GM12878 (cell line): ENCODE measurements around the gene LRBA. TPM values are rescaled to one million over a fixed set of nuclear protein-coding genes. Genes with fewer than 3 reads are reported as not detected.
A peak's percentile ranks its signal among the peaks of the same experiment; 100 is the strongest.

ENCODE experiments used
- ATAC-seq: fragments of 200-7000 bp; cut with Tn5 transposase; 3 replicates; pipeline ENCODE4 v1.9.1; 2020; ENCODE audit warnings: mild to moderate bottlenecking, moderate library complexity
- BruUV-seq: library from RNA; stranded (reverse); fragments of 400-500 nt; replicated peaks from 2 replicates; lab custom pipeline; 2021; lab: Mats Ljungman, UMichigan
- CTCF ChIA-PET: fragments of 300-600 bp; sonication (Branson Sonifier 250); formaldehyde crosslinking; extraction: SDS; loops from one replicate; lab custom pipeline; 2021; ENCODE audit warnings: inconsistent platforms; lab: Yijun Ruan, JAX
- POLR2A ChIA-PET: fragments of 350-600 bp; formaldehyde crosslinking; extraction: SDS; loops from one replicate; lab custom pipeline; 2021; ENCODE audit warnings: inconsistent platforms; lab: Charles Lee
- RAD21 ChIA-PET: fragments of 300-600 bp; sonication (Branson Sonifier 250); formaldehyde crosslinking; loops from one replicate; lab custom pipeline; 2023; ENCODE audit warnings: antibody characterized with exemption; ENCODE audit not compliant: unreplicated experiment; lab: Charles Lee
- SMC1A ChIA-PET: fragments of 300-600 bp; sonication (Branson Sonifier 250); formaldehyde crosslinking; loops from one replicate; lab custom pipeline; 2023; ENCODE audit not compliant: unreplicated experiment, uncharacterized antibody; lab: Charles Lee
- DNase-seq: peaks from one replicate; pipeline ENCODE4 v3.0.0-alpha.2; 2011; ENCODE audit warnings: low read depth, low spot score
- FAIRE-seq: peaks from 3 replicates; lab custom pipeline; 2011; peaks lifted over from hg19 to GRCh38; lab: Jason Lieb, UNC
- H2AFZ ChIP-seq: 2 replicates; pipeline ENCODE4 v1.6.0; 2011; ENCODE audit warnings: low read depth, low read length, control low read depth; ENCODE audit not compliant: control insufficient read depth
- H3K27ac ChIP-seq: 2 replicates; pipeline ENCODE4 v1.5.1; 2011; ENCODE audit warnings: control low read depth; ENCODE audit not compliant: control insufficient read depth, insufficient read depth
- H3K27me3 ChIP-seq, 2 experiments: replicated peaks in 1 of 2; 2 replicates each; pipeline versions ENCODE4 v1.6.0 to v1.6.1; 2011; ENCODE audit warnings: low read length in 1 of 2; ENCODE audit not compliant: control insufficient read depth in 2 of 2, insufficient read depth in 2 of 2
- H3K36me3 ChIP-seq, 2 experiments: 2 replicates each; pipeline ENCODE4 v1.5.1; 2011; ENCODE audit warnings: low read length in 1 of 2; ENCODE audit not compliant: control insufficient read depth in 2 of 2, insufficient read depth in 2 of 2
- H3K4me1 ChIP-seq: 2 replicates; pipeline ENCODE4 v1.6.1; 2011; ENCODE audit warnings: mild to moderate bottlenecking, low read length, moderate library complexity, mixed read lengths; ENCODE audit not compliant: control insufficient read depth, insufficient read depth
- H3K4me2 ChIP-seq: 2 replicates; pipeline ENCODE4 v1.6.0; 2011; ENCODE audit warnings: control low read depth; ENCODE audit not compliant: control insufficient read depth, insufficient read depth
- H3K4me3 ChIP-seq: fragments of 200-600 bp; sonication (generic); 2 replicates; pipeline ENCODE4 v1.5.1; 2016
- H3K79me2 ChIP-seq: 2 replicates; pipeline ENCODE4 v1.6.0; 2011; ENCODE audit warnings: low read length; ENCODE audit not compliant: control insufficient read depth, insufficient read depth
- H3K9ac ChIP-seq: 2 replicates; pipeline ENCODE4 v1.8.0; 2011; ENCODE audit warnings: low read length, control low read depth, mixed read lengths; ENCODE audit not compliant: control insufficient read depth, insufficient read depth
- H3K9me3 ChIP-seq: replicated peaks from 3 replicates; pipeline ENCODE4 v1.5.1; 2011; ENCODE audit warnings: mild to moderate bottlenecking, low read length; ENCODE audit not compliant: control insufficient read depth, insufficient read depth
- H4K20me1 ChIP-seq: 2 replicates; pipeline ENCODE4 v1.6.0; 2011; ENCODE audit not compliant: control insufficient read depth, insufficient read depth
- CHD2 ChIP-seq: IDR thresholded peaks from 2 replicates; pipeline ENCODE4 v1.6.1; 2011; ENCODE audit warnings: low read depth, low read length, improper control_type of control experiment, borderline replicate concordance
- CHD4 ChIP-seq: fragments of 200-600 bp; sonication (generic); IDR thresholded peaks from 2 replicates; pipeline ENCODE4 v1.6.1; 2016; ENCODE audit warnings: mild to moderate bottlenecking
- SMARCA5 ChIP-seq: fragments of 450-650 bp; IDR thresholded peaks from 2 replicates; pipeline ENCODE4 v1.6.1; 2017; ENCODE audit warnings: mild to moderate bottlenecking
- SPI1 ChIP-seq: IDR thresholded peaks from 2 replicates; pipeline ENCODE4 v1.6.1; 2011; ENCODE audit warnings: low read depth, mild to moderate bottlenecking, low read length, moderate library complexity, borderline replicate concordance; ENCODE audit not compliant: insufficient read depth
- WGBS: methylation state at CpG from one replicate; pipeline ENCODE4 v1.1.6; 2016; ENCODE audit warnings: low lambda C conversion rate; ENCODE audit not compliant: insufficient replicate concordance, insufficient coverage; ENCODE audit errors: missing lambda C conversion rate; 5-methylcytosine and 5-hydroxymethylcytosine counted together
- in situ Hi-C: fragments of 300-500 bp; cut with MboI; formaldehyde crosslinking; loops from 9 replicates; pipeline ENCODE4 v1.14.3; 2018; ENCODE audit warnings: mixed read lengths
- intact Hi-C: fragments of 100-400 bp; cut with micrococcal nuclease; formaldehyde crosslinking; loops from one replicate; pipeline ENCODE4 v1.14.2; 2022; ENCODE audit not compliant: unreplicated experiment
- polyA plus RNA-seq, 11 experiments: library from polyadenylated mRNA; depleted of rRNA in 4 of 11; unstranded in 6 of 11; stranded (reverse) in 5 of 11; fragments of >200 nt; fragmentation: Nextera tagmentation in 4 of 11; fragmentation: Illumina TruSeq in 1 of 11; extraction: Ambion mirVana in 4 of 11; extraction: Trizol in 1 of 11; gene quantifications; 1 replicate in 1 of 11; 2 replicates in 10 of 11; pipeline versions ENCODE4 v1.2.1 to v1.2.3, GENCODE V29; 2011 to 2016; ENCODE audit warnings: inconsistent platforms in 2 of 11, missing spikeins in 2 of 11, low read depth in 1 of 11
- total RNA-seq, 4 experiments: library from RNA; depleted of rRNA in 3 of 4; stranded (reverse); fragments of >200 nt in 3 of 4; fragmentation: Illumina TruSeq in 1 of 4; extraction: Trizol in 1 of 4; gene quantifications; 2 replicates each; pipeline versions ENCODE4 v1.2.1 to v1.2.3, GENCODE V29; 2013 to 2021
- TF ChIP-seq, protein P1 (sequence below): fragments of 450-650 bp; IDR thresholded peaks from 2 replicates; pipeline ENCODE4 v1.6.1; 2017; ENCODE audit warnings: borderline replicate concordance
- TF ChIP-seq, protein P2 (sequence below): fragments of 450-650 bp; IDR thresholded peaks from 2 replicates; pipeline ENCODE4 v1.6.1; 2016; ENCODE audit warnings: mild to moderate bottlenecking
- TF ChIP-seq, protein P3 (sequence below): fragments of 450-650 bp; IDR thresholded peaks from 2 replicates; pipeline ENCODE4 v1.6.1; 2017; ENCODE audit warnings: mild to moderate bottlenecking, moderate library complexity
- TF ChIP-seq, protein P4 (sequence below): fragments of 450-650 bp; IDR thresholded peaks from 2 replicates; pipeline ENCODE4 v1.6.1; 2017; ENCODE audit warnings: mild to moderate bottlenecking, moderate library complexity

The LRBA gene
- total and polyA plus RNA-seq, 10 of the 15 experiments (the other 5 are each of a cell fraction or from before 2014, with no cell fraction given) = 20.3 to 93.4 (median 55.0) TPM

DNA sequence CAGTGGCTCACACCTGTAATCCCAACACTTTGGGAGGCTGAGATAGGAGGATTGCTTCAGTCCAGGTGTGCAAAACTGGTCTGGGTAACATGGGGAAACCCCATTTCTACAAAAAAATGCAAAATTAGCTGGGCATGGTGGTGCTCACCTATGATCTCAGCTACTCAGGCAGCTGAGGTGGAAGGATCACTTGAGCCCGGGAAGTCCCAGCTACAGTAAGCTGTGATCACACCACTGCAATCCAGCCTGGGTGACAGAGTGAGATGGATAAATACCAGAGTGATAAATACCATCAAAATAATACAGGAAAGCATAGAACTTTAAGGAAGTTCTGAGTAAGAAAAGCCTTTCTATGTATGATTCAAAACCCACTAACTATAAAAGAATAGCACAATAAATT, 52.8 kb downstream of the LRBA start (continued):
- TF ChIP-seq, protein P1, sequence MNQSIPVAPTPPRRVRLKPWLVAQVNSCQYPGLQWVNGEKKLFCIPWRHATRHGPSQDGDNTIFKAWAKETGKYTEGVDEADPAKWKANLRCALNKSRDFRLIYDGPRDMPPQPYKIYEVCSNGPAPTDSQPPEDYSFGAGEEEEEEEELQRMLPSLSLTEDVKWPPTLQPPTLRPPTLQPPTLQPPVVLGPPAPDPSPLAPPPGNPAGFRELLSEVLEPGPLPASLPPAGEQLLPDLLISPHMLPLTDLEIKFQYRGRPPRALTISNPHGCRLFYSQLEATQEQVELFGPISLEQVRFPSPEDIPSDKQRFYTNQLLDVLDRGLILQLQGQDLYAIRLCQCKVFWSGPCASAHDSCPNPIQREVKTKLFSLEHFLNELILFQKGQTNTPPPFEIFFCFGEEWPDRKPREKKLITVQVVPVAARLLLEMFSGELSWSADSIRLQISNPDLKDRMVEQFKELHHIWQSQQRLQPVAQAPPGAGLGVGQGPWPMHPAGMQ = no peak
- TF ChIP-seq CHD4 (no peak), SPI1 (no peak)
- TF ChIP-seq, all 136 proteins: peak for 11

DNA sequence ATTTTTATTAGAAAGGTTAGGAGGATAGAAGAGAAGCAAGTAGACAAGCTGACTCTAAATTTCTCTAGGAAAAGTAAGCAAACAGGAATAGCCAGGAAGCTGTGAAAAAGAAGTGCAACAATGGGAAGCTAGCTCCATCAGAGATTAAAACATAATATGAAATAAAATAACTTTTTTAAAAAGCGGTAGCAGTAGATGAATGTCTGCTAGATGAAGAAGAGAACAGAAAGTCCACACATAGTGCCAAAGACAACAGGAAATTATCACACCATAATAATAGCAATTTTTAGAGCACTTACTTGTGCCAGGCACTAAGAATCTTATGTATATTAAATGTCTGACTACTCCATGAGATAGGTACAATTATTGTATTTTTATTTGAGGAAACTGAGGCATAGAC, 53.5 kb downstream of the LRBA start:
- BruUV-seq = no TSS peak
- H4K20me1 ChIP-seq = no peaks in the 10 kb centered on the region
- ChIA-PET POLR2A (interaction anchor here (0.7 to 2.8 kb wide), 7 partner anchors 10 to 103 kb away, joined by 3 to 11 read pairs (median 7); partner anchors contain the start of gene LRBA), RAD21 (interaction anchor here (0.5 to 4.0 kb wide), 21 partner anchors 10 to 532 kb away, joined by 3 to 36 read pairs (median 3); partner anchors contain the start of gene LRBA)
- 91% methylated on average over 1 of the region's 1 CpG for WGBS
- peaks cover 22% of the 10 kb centered on the region for H3K9me3 ChIP-seq
- no peaks in the 10 kb centered on the region for H3K27me3 ChIP-seq
- H3K9ac ChIP-seq = no peak overlapping the region
- H3K4me3 ChIP-seq = no peak overlapping the region
- H3K79me2 ChIP-seq = peaks cover 13% of the 10 kb centered on the region
- peak; percentile 27; the same call in 1 of the 3 replicates for ATAC-seq
- TF ChIP-seq, protein P2, sequence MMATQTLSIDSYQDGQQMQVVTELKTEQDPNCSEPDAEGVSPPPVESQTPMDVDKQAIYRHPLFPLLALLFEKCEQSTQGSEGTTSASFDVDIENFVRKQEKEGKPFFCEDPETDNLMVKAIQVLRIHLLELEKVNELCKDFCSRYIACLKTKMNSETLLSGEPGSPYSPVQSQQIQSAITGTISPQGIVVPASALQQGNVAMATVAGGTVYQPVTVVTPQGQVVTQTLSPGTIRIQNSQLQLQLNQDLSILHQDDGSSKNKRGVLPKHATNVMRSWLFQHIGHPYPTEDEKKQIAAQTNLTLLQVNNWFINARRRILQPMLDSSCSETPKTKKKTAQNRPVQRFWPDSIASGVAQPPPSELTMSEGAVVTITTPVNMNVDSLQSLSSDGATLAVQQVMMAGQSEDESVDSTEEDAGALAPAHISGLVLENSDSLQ = no peak
- TF ChIP-seq SMARCA5 (no peak), CHD2 (no peak)
- TF ChIP-seq, protein P3, sequence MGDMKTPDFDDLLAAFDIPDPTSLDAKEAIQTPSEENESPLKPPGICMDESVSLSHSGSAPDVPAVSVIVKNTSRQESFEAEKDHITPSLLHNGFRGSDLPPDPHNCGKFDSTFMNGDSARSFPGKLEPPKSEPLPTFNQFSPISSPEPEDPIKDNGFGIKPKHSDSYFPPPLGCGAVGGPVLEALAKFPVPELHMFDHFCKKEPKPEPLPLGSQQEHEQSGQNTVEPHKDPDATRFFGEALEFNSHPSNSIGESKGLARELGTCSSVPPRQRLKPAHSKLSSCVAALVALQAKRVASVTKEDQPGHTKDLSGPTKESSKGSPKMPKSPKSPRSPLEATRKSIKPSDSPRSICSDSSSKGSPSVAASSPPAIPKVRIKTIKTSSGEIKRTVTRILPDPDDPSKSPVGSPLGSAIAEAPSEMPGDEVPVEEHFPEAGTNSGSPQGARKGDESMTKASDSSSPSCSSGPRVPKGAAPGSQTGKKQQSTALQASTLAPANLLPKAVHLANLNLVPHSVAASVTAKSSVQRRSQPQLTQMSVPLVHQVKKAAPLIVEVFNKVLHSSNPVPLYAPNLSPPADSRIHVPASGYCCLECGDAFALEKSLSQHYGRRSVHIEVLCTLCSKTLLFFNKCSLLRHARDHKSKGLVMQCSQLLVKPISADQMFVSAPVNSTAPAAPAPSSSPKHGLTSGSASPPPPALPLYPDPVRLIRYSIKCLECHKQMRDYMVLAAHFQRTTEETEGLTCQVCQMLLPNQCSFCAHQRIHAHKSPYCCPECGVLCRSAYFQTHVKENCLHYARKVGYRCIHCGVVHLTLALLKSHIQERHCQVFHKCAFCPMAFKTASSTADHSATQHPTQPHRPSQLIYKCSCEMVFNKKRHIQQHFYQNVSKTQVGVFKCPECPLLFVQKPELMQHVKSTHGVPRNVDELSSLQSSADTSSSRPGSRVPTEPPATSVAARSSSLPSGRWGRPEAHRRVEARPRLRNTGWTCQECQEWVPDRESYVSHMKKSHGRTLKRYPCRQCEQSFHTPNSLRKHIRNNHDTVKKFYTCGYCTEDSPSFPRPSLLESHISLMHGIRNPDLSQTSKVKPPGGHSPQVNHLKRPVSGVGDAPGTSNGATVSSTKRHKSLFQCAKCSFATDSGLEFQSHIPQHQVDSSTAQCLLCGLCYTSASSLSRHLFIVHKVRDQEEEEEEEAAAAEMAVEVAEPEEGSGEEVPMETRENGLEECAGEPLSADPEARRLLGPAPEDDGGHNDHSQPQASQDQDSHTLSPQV = no peak
- TF ChIP-seq, protein P4, sequence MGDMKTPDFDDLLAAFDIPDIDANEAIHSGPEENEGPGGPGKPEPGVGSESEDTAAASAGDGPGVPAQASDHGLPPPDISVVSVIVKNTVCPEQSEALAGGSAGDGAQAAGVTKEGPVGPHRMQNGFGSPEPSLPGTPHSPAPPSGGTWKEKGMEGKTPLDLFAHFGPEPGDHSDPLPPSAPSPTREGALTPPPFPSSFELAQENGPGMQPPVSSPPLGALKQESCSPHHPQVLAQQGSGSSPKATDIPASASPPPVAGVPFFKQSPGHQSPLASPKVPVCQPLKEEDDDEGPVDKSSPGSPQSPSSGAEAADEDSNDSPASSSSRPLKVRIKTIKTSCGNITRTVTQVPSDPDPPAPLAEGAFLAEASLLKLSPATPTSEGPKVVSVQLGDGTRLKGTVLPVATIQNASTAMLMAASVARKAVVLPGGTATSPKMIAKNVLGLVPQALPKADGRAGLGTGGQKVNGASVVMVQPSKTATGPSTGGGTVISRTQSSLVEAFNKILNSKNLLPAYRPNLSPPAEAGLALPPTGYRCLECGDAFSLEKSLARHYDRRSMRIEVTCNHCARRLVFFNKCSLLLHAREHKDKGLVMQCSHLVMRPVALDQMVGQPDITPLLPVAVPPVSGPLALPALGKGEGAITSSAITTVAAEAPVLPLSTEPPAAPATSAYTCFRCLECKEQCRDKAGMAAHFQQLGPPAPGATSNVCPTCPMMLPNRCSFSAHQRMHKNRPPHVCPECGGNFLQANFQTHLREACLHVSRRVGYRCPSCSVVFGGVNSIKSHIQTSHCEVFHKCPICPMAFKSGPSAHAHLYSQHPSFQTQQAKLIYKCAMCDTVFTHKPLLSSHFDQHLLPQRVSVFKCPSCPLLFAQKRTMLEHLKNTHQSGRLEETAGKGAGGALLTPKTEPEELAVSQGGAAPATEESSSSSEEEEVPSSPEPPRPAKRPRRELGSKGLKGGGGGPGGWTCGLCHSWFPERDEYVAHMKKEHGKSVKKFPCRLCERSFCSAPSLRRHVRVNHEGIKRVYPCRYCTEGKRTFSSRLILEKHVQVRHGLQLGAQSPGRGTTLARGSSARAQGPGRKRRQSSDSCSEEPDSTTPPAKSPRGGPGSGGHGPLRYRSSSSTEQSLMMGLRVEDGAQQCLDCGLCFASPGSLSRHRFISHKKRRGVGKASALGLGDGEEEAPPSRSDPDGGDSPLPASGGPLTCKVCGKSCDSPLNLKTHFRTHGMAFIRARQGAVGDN = no peak
- TF ChIP-seq, all 136 proteins: peak for 0
- in situ Hi-C loops (no loop called here), intact Hi-C loops (no loop called here)
- Histone ChIP-seq H3K4me2 (no peak overlapping the region), H3K4me1 (peaks cover 3% of the 10 kb centered on the region), H3K27ac (no peak overlapping the region), H3K36me3 (peaks cover 0 to 4% of the 10 kb centered on the region in 2 experiments; a peak in 3 of 4 replicates), H2AFZ (no peak overlapping the region)
- FAIRE-seq (no peak), DNase-seq (no peak)
- SMC1A ChIA-PET = interaction anchor here (0.6 to 3.8 kb wide), 18 partner anchors 12 to 500 kb away, joined by 3 to 61 read pairs (median 4); partner anchors contain the start of gene LRBA
- CTCF ChIA-PET = interaction anchor here (0.7 to 3.9 kb wide), 33 partner anchors 10 to 238 kb away, joined by 3 to 48 read pairs (median 4); partner anchors contain the start of gene LRBA
